Ammon's horn (tissue), 1 donor: ENCODE data around the gene PIK3R3.

ENCODE experiments used
- DNase-seq: peaks from one replicate; pipeline ENCODE4 v3.0.0-alpha.2; 2016; ENCODE audit warnings: low spot score

The PIK3R3 gene

DNA sequence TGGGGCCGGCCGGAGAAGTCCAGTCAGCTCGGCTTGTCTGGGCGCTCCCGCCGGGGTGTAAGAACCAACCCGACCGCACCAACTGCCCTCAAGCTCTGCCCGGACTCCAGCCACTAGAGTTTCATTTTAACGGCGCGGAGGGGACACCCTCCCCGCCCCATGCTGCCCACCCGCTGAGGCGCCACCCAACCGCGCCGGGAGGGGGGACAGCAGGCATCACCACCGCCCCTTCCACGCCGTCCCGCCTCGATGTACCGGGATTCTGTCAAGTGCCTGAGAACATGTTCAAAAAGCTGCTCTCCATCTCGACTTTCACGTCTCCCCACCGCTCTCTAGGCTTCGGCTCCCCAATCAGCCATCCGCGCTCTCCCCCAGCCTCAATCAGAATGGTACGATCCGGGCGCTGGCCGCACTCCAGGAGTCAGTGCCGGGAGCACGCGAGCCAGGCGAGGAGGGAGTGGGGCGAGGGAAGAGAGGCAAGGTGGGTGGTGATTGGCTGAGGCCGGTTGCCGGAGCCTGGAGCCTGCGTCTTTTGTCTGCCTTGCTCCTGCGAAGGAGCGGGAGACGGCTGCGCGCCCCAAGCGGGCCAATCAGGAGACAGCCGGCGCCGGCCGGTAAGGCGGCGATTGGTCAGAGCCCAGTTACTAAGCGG, at the start of gene PIK3R3:
Gene PIK3R3 (minus strand): TSS at position 101 of the 652 bp plus-strand sequence. CDS start 677 bp downstream, outside the sequence.
- peak; percentile 99 for DNase-seq

GRCh38 chr1:46181343-46182260, 49.2 kb upstream of the PIK3R3 start:
- no peak for DNase-seq

- DNase-seq: no peak
Measured at GRCh38 chr1:46180082-46180616, 47.7 kb upstream of the PIK3R3 start.

- DNase-seq: peak; percentile 94
Measured at GRCh38 chr1:46179138-46180081, 47.0 kb upstream of the PIK3R3 start.

- no peak for DNase-seq
Measured at GRCh38 chr1:46176211-46176865, 43.9 kb upstream of the PIK3R3 start, which contains the start of gene P3R3URF. P3R3URF (minus strand) TSS chr1:46176488; CDS start chr1:46176471, 17 bp downstream.

DNA sequence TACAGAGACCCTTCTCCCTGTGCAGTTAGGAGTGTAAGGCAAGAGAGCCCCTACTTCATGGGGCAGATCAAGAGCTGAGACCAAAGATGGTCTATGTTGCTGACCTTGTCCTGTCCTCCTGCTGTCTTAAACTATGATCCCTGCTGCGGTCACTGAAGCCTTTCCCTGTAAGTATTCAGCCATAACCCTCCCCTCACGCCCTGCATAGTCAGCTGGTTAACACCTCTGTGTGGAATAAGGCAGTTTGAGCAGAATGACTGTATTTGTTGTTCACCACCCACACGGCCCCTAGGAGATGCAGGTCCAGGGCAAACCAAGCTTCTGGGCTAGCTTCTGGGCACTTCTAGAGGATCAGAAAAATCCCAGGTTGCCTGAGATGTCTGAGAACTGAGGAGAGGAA, 42.8 kb upstream of the PIK3R3 start:
- no peak for DNase-seq

GRCh38 chr1:46174448-46175231, 42.2 kb upstream of the PIK3R3 start, which contains the start of gene TSPAN1:
TSPAN1 (plus strand) TSS chr1:46175087; CDS start chr1:46181108, 6,021 bp downstream.
- no peak for DNase-seq

- DNase-seq: no peak
Measured at GRCh38 chr1:46173361-46173856, 41.0 kb upstream of the PIK3R3 start.

DNA sequence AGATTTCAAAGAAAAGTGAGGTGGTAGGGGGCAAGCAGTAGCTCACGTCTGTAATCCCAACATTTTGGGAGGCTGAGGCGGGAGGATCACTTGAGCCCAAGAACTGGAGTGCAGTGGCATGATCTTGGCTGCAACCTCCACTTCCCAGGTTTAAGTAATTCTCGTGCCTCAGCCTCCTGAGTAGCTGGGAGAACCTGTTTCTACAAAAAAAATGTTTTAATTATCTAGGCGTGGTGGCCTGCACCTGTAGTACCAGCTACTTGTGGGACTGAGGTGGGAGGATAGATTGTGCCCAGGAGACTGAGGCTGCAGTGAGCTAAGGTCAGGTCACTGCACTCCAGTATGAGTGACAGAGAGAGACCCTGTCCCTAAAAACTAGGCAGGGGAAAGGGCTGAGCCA, 39.9 kb upstream of the PIK3R3 start:
- DNase-seq: no peak

DNA sequence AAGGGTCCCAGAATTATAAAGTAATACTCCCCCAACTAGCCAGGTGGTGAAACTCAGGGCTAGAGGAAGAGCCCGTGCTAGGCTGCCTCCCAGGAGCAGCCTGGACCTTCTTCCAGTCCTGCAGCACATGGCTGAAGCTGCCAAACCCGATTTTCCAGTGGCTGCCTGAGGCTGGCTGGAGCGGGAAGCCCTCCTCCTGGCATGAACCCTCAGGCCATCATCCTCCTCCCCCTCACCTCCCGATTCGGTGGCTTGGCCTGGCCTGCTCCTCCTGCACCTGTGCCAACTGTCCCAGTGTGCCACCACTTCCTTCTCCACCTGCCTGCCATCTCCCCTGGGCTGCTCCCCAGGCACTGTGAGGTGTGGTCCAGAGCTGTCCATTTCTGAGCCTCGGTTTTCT, 39.4 kb upstream of the PIK3R3 start:
- DNase-seq: no peak

- DNase-seq: no peak
Measured at GRCh38 chr1:46171351-46171750, 38.9 kb upstream of the PIK3R3 start.

GRCh38 chr1:46169811-46170454, 37.5 kb upstream of the PIK3R3 start:
- no peak for DNase-seq

GRCh38 chr1:46168477-46168876, 36.0 kb upstream of the PIK3R3 start:
- DNase-seq: no peak

DNA sequence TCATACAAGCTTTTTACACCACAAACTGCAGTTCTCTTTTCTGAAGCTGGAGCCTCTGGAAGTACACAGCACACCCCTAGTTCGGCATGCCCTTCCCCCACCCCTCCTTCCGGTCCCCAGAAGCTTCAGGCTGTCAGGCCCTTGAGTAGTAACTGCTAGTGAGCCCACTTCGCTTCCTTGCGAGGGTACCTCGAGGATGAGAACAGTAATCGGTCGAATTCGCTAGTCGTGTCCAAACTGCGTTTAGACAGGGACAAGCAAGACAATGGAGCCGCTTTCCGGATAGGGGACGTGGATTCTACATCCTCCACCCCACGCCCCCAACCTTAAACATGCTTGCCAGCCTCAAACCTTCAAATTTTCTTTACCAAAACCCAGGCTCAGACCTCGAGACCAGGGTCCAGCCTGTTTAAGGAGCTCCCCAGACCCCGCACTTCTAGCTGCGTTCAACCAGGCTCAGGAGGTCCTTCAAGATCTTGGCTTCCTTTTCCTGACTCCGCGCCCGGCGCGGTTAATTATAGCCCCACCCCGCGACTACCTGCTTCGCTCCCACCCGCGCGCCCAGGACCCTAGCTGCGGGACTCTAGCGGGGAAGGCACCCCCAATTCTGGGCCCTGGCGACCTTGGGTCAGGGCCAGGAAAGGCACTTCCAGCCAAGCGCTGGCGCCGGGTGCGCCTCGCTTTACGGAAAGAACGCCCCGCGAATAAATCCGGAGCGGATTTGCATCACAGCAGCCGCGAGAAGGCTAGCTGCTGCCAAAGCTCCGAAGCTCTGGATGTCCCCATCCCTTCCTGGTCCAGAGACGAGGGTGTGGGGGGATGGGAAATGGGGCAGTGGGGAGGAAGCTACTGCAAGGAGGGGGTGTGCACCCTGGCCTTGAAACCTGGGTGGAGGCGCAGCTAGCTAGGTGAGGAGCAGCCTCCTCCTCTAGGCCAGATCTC, 34.4 kb upstream of the PIK3R3 start:
- DNase-seq: no peak

DNA sequence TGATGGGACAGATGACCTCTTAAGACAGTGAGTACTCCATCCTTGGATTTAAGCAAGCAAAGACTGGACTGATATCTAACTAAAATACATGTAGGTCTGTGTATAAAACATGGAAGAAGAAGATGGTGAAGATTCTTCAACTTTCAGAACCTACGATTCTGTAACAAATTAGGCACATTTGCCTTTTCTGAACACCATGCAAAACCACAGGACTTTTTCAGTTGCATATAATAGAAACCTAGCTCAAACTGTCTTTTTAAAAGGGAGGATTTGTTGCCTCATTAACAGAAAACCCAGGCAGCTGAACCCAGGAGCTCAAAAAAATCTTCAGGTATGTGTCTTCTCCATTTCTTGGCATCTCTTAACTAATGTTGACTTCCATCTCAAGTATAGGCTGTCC, 27.8 kb upstream of the PIK3R3 start:
- no peak for DNase-seq

DNA sequence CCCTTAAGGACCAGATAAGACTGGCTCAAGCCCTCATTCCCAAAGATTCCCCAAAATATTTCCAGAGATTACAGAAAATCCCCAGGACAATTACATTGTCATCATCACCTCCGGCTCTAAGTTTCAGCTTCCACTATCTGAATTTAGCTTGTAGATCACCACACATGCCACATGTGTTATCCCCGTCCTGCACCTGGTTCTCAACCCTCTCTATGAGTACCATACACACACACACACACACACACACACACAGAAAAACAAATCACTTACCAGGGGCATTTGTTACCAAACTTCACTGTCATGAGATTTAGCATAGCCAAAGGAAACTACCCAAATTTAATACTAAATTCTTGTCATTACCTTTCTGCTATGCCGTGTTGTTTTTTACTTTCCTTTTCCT, 27.1 kb upstream of the PIK3R3 start:
- no peak for DNase-seq

DNA sequence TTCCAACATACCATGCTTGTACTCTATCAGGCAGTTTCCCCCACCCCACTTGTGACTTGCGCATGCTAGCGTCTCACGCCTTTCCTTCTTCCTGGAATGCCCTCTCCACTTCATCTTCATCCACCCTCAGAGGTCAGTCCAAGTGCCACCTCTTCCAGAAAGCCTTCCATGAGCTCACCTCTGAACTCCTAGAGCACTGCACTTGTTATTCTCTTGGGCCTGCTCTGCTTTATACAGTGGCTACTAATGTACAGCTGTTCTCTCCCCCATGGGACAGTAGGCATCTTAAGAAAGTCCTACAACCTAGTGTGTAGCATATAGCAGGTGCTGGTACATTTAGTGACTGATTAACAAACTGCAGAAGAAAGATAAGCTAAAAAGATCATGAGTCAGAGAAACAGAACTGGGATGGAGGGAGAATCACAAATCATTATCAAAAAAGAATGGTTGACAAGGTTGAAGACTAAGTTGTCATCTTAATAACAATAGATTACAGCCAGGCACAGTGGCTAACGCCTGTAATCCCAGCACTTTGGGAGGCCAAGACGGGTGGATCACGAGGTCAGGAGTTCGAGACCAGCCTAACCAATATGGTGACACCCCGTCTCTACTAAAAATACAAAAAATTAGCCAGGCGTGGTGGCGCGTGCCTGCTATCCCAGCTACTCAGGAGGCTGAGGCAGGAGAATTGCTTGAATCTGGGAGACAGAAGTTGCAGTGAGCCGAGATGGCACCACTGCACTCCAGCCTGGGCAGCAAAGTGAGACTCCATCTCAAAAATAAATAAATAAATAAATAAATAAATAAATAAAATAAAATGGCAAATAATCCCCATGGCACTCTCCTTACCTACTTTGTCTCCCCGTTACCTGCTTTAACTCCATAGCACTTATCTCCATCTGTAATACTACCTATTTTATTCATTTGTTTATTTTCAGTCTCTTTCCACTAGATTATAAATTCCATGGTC, 26.2 kb upstream of the PIK3R3 start:
- DNase-seq: no peak
